T-helper 2 cell treated with Interferon-gamma antibody and Interleukin-4, amounts not matched to agents 5 μg/mL and 100 μg/mL, for 36 hours (primary cell): Measurements from ENCODE around the gene PGA5.
"Not testable (repeated sequence)": the region's sequence is repeated elsewhere in the genome, so short reads cannot be mapped to it uniquely, and the experiment has no call there.

ENCODE experiments used
- DNase-seq: peaks from one replicate; pipeline ENCODE4 v3.0.0; 2021; ENCODE audit warnings: low spot score
- H3K27ac Mint-ChIP-seq: one replicate; pipeline ENCODE4 v1.8.0; 2021; ENCODE audit warnings: mild to moderate bottlenecking, mixed read lengths
- H3K27me3 Mint-ChIP-seq: one replicate; pipeline ENCODE4 v1.8.0; 2021; ENCODE audit warnings: low read depth, mixed read lengths
- H3K36me3 Mint-ChIP-seq: one replicate; pipeline ENCODE4 v1.8.0; 2021; ENCODE audit warnings: low read depth, mixed read lengths
- H3K4me1 Mint-ChIP-seq: one replicate; pipeline ENCODE4 v1.8.0; 2021; ENCODE audit warnings: low read depth, mixed read lengths
- H3K4me3 Mint-ChIP-seq: one replicate; pipeline ENCODE4 v1.8.0; 2022; ENCODE audit warnings: mild to moderate bottlenecking, moderate library complexity, mixed read lengths
- H3K9me3 Mint-ChIP-seq: one replicate; pipeline ENCODE4 v1.8.0; 2021; ENCODE audit warnings: mixed read lengths

Gene PGA5

DNA sequence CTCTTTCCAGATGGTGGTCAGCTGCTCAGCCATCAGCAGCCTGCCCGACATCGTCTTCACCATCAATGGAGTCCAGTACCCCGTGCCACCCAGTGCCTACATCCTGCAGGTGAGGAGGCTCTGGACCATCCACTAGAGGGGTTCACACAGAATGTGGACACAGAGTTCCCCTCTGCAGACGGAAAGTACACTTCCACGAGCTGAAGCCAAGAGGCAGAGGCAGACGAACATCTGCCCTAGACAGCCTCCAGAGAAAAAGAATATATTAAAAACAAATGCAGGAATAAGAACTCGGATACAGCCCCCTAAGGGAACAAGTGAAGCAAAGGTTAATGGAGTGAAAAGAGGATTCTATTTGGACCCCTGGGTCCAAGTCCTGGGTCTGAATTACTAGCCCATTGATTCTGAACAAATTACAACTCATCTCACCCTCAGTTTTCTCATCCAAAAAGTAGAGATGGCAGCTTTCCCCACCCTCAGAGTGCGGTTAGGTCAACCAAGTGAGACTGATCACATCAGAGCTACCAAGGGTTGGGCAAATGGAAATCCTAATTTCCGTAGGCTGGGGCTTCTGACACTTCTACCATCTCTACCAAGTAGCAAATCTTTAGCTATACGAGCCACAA lies 29.5 kb upstream of the PGA5 start:
- not testable (repeated sequence) for H3K27me3 Mint-ChIP-seq, H3K4me3 Mint-ChIP-seq, H3K27ac Mint-ChIP-seq, DNase-seq, H3K4me1 Mint-ChIP-seq, H3K9me3 Mint-ChIP-seq, H3K36me3 Mint-ChIP-seq

DNA sequence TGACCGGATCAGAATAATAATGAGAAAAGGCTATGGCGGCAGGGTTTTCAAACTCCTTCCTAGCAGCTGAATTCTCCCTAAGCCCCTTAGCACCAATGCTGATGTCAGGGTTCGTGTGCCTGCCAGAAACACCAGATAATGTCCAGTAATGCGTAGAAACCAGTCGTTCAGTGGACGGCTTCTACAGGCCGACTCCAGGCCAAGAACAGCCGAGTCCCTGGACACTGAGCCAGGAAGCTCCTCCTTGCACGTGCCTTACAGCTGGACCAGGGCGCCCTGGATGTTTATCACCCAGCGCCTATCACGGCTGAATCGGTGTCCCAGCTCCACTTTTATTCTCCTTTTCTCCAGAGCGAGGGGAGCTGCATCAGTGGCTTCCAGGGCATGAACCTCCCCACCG lies 28.8 kb upstream of the PGA5 start:
- not testable (repeated sequence) for H3K4me3 Mint-ChIP-seq, H3K36me3 Mint-ChIP-seq, H3K27ac Mint-ChIP-seq, DNase-seq, H3K9me3 Mint-ChIP-seq, H3K27me3 Mint-ChIP-seq, H3K4me1 Mint-ChIP-seq

DNA sequence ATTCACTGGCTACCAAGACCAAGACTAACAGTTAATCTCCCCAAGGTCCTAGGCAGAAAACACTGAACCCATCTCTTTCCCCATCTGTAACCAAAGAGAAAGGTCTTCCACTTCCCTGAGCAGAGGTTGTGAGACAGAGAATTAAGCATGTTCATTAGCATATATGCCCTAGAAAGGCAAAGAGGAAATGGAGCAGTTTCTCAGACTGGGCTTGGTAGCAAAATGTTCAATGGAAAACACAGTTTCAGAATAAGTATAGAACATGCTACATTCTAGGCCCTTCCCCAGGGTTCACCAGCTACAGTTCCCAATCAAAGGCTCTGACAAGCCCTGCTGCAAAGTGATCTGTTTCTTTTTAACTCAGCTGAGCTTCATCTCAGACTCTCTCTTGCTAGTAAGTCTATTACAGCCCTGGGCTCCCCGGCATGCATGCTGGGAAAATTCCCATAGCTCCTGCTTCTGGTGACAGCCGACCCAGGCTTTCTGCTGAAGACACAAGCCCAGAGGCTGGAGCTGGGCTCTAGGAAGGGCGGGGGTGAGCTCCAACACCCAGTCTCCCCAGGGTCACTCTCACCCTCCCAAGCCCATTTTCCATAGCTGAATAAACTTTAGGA lies 27.2 kb upstream of the PGA5 start:
- not testable (repeated sequence) for DNase-seq, H3K27me3 Mint-ChIP-seq, H3K4me1 Mint-ChIP-seq, H3K27ac Mint-ChIP-seq, H3K4me3 Mint-ChIP-seq, H3K36me3 Mint-ChIP-seq, H3K9me3 Mint-ChIP-seq

DNA sequence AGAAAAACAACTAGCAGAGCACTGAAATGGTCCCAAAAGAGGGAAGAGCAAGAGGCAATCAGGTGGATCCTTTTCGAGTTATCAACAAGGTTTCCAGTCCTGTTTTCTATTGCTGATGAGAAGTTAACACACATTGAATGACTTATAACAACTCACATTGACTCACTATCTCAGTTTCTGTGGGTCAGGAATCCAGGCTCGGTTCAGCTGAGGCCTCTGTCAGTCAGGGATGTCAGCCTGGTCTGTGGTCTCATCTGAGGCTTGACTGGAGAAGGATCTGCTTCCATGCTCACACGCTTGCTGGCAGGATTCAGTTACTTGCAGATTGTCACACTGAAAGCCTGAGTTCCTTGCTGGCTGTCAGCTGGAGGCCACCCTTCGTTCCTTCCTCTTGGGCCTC lies 22.7 kb upstream of the PGA5 start:
- not testable (repeated sequence) for H3K4me3 Mint-ChIP-seq, DNase-seq, H3K27ac Mint-ChIP-seq, H3K27me3 Mint-ChIP-seq, H3K4me1 Mint-ChIP-seq, H3K9me3 Mint-ChIP-seq, H3K36me3 Mint-ChIP-seq

DNA sequence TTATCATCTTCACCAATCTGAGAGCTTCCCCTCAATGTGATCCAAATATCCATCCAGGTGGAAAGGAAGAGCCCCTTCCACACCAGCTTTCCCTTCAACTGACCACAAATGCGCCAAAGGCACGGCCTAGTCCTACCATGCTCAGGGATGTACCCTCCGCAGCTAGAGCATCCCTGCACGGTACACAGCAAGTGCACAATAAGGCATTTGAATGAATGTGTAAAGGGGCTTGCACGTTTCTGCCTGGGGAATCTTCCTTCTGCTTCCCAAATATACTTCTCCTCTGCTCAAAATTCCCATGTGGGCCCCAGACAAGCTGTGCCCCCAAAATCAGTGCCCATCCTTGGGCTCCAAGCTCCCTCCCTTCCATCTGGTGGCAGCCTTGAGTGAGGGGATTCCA lies 22.0 kb upstream of the PGA5 start:
- not testable (repeated sequence) for DNase-seq, H3K4me1 Mint-ChIP-seq, H3K9me3 Mint-ChIP-seq, H3K27me3 Mint-ChIP-seq, H3K36me3 Mint-ChIP-seq, H3K4me3 Mint-ChIP-seq, H3K27ac Mint-ChIP-seq

DNA sequence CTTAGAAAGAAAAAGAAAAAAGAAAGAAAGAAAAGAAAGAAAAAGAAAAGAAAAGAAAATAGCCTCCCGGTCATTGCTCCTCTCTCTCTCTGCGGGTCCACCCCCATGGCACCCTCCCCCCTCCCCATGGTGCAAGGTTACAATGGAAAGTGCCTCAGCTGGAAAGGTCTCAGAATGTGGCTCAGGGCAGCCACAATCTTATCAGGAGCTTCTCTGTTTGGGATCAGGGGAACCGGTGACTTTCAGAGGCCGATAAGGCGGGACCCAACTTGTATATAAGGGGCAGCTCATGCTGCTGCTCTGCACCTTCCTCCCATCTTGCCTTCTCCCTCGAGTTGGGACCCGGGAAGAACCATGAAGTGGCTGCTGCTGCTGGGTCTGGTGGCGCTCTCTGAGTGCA lies 18.9 kb upstream of the PGA5 start, which contains the start of gene PGA4:
Gene PGA4, plus strand, starts transcription at position 301 of the 400 bp plus-strand sequence. Its CDS starts 54 bp downstream, at position 355.
- not testable (repeated sequence) for H3K36me3 Mint-ChIP-seq

DNA sequence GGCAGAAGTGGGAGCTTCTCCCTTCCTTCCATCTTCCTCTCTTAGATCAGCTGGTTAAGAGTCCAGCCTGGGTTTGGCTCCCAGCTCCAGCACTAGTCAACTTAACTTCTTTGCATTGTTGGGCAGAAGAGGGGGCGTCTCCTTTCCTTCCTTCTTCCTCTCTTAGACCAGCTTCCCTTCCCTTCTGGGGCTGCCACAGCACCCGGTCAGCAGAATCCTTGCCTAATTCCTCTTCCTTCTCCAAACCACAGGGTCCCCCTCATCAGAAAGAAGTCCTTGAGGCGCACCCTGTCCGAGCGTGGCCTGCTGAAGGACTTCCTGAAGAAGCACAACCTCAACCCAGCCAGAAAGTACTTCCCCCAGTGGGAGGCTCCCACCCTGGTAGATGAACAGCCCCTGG lies 18.3 kb upstream of the PGA5 start:
- not testable (repeated sequence) for H3K4me1 Mint-ChIP-seq, H3K36me3 Mint-ChIP-seq, DNase-seq, H3K27me3 Mint-ChIP-seq, H3K9me3 Mint-ChIP-seq, H3K27ac Mint-ChIP-seq, H3K4me3 Mint-ChIP-seq

More for the DNA sequence above, 18.9 kb upstream of the PGA5 start, which contains the start of gene PGA4:
- H3K27ac Mint-ChIP-seq, H3K27me3 Mint-ChIP-seq, DNase-seq, H3K4me1 Mint-ChIP-seq, H3K9me3 Mint-ChIP-seq, H3K4me3 Mint-ChIP-seq: not testable (repeated sequence)

DNA sequence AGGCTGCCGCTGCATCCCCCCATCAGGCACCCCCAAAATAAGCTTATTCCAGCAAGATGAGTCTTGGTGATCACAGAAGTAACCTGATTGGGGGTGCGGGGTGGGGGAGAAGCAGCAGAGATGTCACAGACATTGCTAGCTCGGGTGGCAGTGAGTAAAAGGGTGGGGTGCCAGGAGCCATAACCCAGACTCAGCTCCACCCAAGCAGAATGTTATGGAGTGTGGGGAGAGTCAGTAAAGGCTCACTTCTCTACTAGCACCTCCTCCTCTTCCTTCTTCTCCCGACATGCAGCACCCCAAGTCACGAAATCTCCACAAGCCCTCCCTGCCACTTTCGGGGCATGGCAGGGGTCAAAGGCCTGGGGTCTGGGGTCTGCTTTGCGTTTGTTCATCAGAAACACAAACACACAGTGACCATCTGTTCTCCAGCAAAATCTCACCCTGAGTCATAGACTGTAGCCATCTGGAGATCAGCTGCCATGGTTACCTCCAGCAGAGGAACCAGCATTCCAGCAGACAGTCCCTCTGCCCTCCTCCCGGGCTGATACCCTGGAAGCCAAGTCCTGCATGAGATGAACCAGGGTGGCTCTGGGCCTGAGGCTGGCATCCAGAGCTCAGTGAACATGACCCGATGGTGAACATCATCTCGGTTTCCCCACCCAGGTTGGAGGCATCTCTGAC lies 14.4 kb upstream of the PGA5 start:
- H3K27ac Mint-ChIP-seq, H3K36me3 Mint-ChIP-seq, H3K9me3 Mint-ChIP-seq, H3K4me3 Mint-ChIP-seq, DNase-seq, H3K4me1 Mint-ChIP-seq, H3K27me3 Mint-ChIP-seq: not testable (repeated sequence)

DNA sequence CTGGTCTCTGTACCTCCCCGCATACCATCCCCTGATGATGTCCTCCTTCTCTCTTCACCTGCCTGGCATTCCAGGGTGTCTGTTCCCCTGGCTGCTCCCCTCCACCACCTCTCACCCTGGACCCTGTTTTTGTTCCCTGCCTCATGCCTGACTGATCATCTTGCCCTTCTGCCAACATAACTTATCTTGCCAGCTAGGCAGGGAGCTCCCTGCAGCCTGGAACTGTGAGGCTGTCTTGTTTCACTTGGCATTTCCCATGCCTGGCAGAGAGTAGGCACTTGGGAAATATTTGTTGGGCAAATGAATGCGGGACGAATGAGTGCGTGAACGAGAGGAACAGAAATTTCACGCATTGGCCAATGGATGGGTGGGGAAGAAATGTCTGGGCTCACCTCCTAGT lies 11.5 kb upstream of the PGA5 start:
- not testable (repeated sequence) for H3K4me1 Mint-ChIP-seq, H3K9me3 Mint-ChIP-seq, H3K36me3 Mint-ChIP-seq, DNase-seq, H3K27ac Mint-ChIP-seq, H3K27me3 Mint-ChIP-seq, H3K4me3 Mint-ChIP-seq

DNA sequence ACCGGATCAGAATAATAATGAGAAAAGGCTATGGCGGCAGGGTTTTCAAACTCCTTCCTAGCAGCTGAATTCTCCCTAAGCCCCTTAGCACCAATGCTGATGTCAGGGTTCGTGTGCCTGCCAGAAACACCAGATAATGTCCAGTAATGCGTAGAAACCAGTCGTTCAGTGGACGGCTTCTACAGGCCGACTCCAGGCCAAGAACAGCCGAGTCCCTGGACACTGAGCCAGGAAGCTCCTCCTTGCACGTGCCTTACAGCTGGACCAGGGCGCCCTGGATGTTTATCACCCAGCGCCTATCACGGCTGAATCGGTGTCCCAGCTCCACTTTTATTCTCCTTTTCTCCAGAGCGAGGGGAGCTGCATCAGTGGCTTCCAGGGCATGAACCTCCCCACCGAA lies 9.9 kb upstream of the PGA5 start:
- not testable (repeated sequence) for H3K27ac Mint-ChIP-seq, H3K36me3 Mint-ChIP-seq, H3K4me3 Mint-ChIP-seq, H3K4me1 Mint-ChIP-seq, H3K27me3 Mint-ChIP-seq, DNase-seq, H3K9me3 Mint-ChIP-seq

DNA sequence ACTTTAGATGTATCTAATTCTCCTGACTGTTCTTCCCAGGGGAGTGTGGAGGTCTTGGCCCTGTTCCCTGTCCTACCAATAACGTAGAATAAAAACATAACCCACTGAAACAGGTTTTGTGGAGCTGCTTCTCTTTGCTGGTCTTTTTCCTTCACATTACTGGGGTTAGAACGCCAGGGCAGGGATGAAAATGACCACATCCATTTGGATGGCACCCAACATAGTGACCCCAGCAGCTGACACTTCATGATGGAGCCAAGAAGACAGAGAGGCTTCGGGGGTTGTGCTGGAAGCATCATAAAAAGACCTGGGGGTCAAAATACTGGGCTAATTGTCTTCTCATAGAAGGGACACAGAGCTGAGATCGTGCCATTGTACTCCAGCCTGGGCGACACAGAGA lies 9.4 kb upstream of the PGA5 start:
- not testable (repeated sequence) for H3K4me1 Mint-ChIP-seq, DNase-seq, H3K27me3 Mint-ChIP-seq, H3K27ac Mint-ChIP-seq, H3K4me3 Mint-ChIP-seq, H3K36me3 Mint-ChIP-seq, H3K9me3 Mint-ChIP-seq

DNA sequence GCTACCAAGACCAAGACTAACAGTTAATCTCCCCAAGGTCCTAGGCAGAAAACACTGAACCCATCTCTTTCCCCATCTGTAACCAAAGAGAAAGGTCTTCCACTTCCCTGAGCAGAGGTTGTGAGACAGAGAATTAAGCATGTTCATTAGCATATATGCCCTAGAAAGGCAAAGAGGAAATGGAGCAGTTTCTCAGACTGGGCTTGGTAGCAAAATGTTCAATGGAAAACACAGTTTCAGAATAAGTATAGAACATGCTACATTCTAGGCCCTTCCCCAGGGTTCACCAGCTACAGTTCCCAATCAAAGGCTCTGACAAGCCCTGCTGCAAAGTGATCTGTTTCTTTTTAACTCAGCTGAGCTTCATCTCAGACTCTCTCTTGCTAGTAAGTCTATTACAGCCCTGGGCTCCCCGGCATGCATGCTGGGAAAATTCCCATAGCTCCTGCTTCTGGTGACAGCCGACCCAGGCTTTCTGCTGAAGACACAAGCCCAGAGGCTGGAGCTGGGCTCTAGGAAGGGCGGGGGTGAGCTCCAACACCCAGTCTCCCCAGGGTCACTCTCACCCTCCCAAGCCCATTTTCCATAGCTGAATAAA lies 8.3 kb upstream of the PGA5 start:
- not testable (repeated sequence) for H3K4me3 Mint-ChIP-seq, H3K9me3 Mint-ChIP-seq, H3K36me3 Mint-ChIP-seq, H3K27ac Mint-ChIP-seq, H3K27me3 Mint-ChIP-seq, H3K4me1 Mint-ChIP-seq, DNase-seq

DNA sequence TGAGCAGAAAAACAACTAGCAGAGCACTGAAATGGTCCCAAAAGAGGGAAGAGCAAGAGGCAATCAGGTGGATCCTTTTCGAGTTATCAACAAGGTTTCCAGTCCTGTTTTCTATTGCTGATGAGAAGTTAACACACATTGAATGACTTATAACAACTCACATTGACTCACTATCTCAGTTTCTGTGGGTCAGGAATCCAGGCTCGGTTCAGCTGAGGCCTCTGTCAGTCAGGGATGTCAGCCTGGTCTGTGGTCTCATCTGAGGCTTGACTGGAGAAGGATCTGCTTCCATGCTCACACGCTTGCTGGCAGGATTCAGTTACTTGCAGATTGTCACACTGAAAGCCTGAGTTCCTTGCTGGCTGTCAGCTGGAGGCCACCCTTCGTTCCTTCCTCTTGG lies 3.8 kb upstream of the PGA5 start:
- H3K4me1 Mint-ChIP-seq, DNase-seq, H3K27me3 Mint-ChIP-seq, H3K27ac Mint-ChIP-seq, H3K4me3 Mint-ChIP-seq, H3K9me3 Mint-ChIP-seq, H3K36me3 Mint-ChIP-seq: not testable (repeated sequence)

DNA sequence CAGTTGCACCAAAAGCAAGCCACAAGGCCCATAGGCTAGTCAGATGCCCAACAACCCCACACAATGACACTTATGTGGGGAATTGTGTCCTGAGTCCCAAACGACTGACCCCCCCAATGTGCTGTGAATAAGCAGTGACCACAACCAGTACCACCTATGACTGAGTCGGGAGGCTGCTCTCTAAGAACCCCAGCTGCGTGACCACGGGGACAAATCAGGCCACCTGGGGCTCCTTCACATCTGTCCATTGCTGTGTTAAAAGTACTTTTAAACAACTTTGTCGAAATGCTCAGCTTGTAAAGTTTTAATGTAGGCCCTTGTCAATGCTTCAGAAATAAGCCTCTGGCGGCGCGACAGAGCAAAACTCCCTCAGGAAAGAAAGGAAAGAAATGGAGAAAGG lies 687 bp upstream of the PGA5 start:
- H3K27ac Mint-ChIP-seq = not testable (repeated sequence)

More for the DNA sequence above, 687 bp upstream of the PGA5 start:
- not testable (repeated sequence) for H3K4me1 Mint-ChIP-seq, H3K4me3 Mint-ChIP-seq, H3K9me3 Mint-ChIP-seq, H3K36me3 Mint-ChIP-seq, H3K27me3 Mint-ChIP-seq, DNase-seq
